Loucy (cell line): Measurements from ENCODE around the gene AKAP13.

ENCODE experiments used
- H2AFZ ChIP-seq: fragments of 200-600 bp; sonication (generic); 2 replicates; pipeline ENCODE4 v1.6.0; 2016; ENCODE audit warnings: antibody characterized with exemption, mild to moderate bottlenecking, low read length, moderate library complexity
- H3F3A ChIP-seq: fragments of 200-600 bp; 2 replicates; pipeline ENCODE4 v1.6.0; 2016; ENCODE audit warnings: antibody characterized with exemption, low read depth, mild to moderate bottlenecking
- H3K27me3 ChIP-seq: fragments of 200-600 bp; sonication (generic); 2 replicates; pipeline ENCODE4 v1.6.1; 2014; ENCODE audit warnings: low read length, mild to moderate bottlenecking; ENCODE audit not compliant: insufficient read depth, poor library complexity, severe bottlenecking
- H3K36me3 ChIP-seq: fragments of 200-600 bp; sonication (generic); 2 replicates; pipeline ENCODE4 v1.6.1; 2016; ENCODE audit warnings: low read length; ENCODE audit not compliant: insufficient read depth
- H3K4me1 ChIP-seq: fragments of 200-600 bp; sonication (generic); 2 replicates; pipeline ENCODE4 v1.5.1; 2014; ENCODE audit warnings: low read length, mild to moderate bottlenecking; ENCODE audit not compliant: insufficient read depth, poor library complexity, severe bottlenecking
- H3K4me2 ChIP-seq: fragments of 200-600 bp; sonication (generic); 2 replicates; pipeline ENCODE4 v1.6.0; 2014; ENCODE audit warnings: antibody characterized with exemption, low read length, low read depth, mild to moderate bottlenecking; ENCODE audit not compliant: poor library complexity, severe bottlenecking
- H3K4me3 ChIP-seq: fragments of 200-600 bp; sonication (generic); 2 replicates; pipeline ENCODE4 v1.5.1; 2014; ENCODE audit warnings: low read length, mild to moderate bottlenecking, mixed read lengths; ENCODE audit not compliant: poor library complexity, severe bottlenecking
- H3K79me2 ChIP-seq: fragments of 200-600 bp; sonication (generic); 2 replicates; pipeline ENCODE4 v1.6.1; 2014; ENCODE audit warnings: low read length; ENCODE audit not compliant: insufficient read depth
- H3K9ac ChIP-seq: fragments of 200-600 bp; sonication (generic); 2 replicates; pipeline ENCODE4 v1.6.0; 2014; ENCODE audit warnings: mild to moderate bottlenecking, low read depth, low read length, moderate library complexity; ENCODE audit not compliant: poor library complexity, severe bottlenecking
- H3K9me2 ChIP-seq: fragments of 200-600 bp; sonication (generic); replicated peaks from 2 replicates; pipeline ENCODE4 v1.6.1; 2016; ENCODE audit warnings: low read depth, low read length, mixed read lengths
- H3K9me3 ChIP-seq: fragments of 200-600 bp; sonication (generic); 2 replicates; pipeline ENCODE4 v1.6.1; 2014; ENCODE audit warnings: mild to moderate bottlenecking, antibody characterized with exemption, low read length, low read depth; ENCODE audit not compliant: insufficient read depth
- H4K20me1 ChIP-seq: fragments of 200-600 bp; sonication (generic); 2 replicates; pipeline ENCODE4 v1.6.0; 2014; ENCODE audit warnings: antibody characterized with exemption, low read length, mild to moderate bottlenecking; ENCODE audit not compliant: insufficient read depth, poor library complexity, severe bottlenecking
- EZH2phosphoT487 ChIP-seq: fragments of 200-600 bp; IDR thresholded peaks from 2 replicates; pipeline ENCODE4 v1.6.1; 2018; ENCODE audit warnings: antibody characterized with exemption, mild to moderate bottlenecking, moderate library complexity, borderline replicate concordance
- TF ChIP-seq, protein P1 (sequence below): fragments of 200-600 bp; sonication (generic); conservative IDR thresholded peaks from 2 replicates; pipeline ENCODE4 v1.5.1; 2014; ENCODE audit warnings: mild to moderate bottlenecking, antibody characterized with exemption, low read length

The AKAP13 gene

DNA sequence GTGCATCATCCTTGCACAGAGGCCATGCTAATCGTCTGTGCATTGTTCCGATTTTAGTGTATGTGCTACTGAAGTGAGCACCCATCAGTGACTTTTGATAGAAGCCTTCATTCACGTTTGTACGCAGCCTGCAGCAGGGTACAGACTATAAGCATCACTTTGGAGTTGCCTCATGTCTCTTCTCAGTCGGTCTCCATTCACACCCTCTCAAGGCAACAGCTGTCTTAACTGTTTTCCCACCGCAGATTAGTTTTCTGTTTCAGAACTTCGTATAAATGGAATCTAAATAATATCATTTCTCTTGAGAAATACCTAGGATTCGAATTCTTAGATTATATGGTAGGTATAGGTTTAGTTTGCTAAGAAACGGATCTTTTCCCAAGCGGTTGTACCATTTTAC lies 271.1 kb downstream of the AKAP13 start:
- Histone ChIP-seq H3K9ac (no peak overlapping the region), H3K4me3 (no peak overlapping the region), H4K20me1 (no peaks in the 10 kb centered on the region), H3K27me3 (no peaks in the 10 kb centered on the region), H3F3A (no peaks in the 10 kb centered on the region), H3K79me2 (peaks cover 4% of the 10 kb centered on the region; the same call in 1 of the 2 replicates), H3K9me3 (no peaks in the 10 kb centered on the region), H2AFZ (no peak overlapping the region), H3K4me2 (no peak overlapping the region), H3K9me2 (no peaks in the 10 kb centered on the region), H3K4me1 (peaks cover 11% of the 10 kb centered on the region), H3K36me3 (peaks cover 34% of the 10 kb centered on the region)
- TF ChIP-seq EZH2phosphoT487: no peak
- TF ChIP-seq, protein P1, sequence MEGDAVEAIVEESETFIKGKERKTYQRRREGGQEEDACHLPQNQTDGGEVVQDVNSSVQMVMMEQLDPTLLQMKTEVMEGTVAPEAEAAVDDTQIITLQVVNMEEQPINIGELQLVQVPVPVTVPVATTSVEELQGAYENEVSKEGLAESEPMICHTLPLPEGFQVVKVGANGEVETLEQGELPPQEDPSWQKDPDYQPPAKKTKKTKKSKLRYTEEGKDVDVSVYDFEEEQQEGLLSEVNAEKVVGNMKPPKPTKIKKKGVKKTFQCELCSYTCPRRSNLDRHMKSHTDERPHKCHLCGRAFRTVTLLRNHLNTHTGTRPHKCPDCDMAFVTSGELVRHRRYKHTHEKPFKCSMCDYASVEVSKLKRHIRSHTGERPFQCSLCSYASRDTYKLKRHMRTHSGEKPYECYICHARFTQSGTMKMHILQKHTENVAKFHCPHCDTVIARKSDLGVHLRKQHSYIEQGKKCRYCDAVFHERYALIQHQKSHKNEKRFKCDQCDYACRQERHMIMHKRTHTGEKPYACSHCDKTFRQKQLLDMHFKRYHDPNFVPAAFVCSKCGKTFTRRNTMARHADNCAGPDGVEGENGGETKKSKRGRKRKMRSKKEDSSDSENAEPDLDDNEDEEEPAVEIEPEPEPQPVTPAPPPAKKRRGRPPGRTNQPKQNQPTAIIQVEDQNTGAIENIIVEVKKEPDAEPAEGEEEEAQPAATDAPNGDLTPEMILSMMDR: no peak

DNA sequence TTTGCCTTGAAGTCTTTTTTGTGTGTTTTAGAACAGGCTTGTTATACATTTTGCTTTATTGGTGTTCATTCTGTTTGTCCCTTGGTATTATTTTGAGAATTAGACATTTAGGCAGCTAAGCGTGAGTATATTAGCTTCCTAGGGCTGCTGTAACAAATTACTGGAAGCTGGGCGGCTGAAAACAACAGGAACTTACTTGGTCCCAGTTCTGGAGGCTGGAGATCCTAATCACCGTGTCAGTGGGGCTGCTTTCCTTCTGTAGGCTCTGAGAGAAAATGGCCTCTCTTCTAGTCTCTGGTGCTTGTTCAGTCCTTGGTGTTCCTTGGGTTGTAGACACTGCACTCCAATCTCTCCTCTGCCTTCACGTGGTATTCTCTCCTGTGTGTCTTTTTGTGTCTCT lies 272.1 kb downstream of the AKAP13 start:
- peaks cover 11% of the 10 kb centered on the region for H3K4me1 ChIP-seq
- TF ChIP-seq, protein P1: no peak
- TF ChIP-seq EZH2phosphoT487: no peak
- H3K4me3 ChIP-seq: no peak overlapping the region
- H3K9me3 ChIP-seq: no peaks in the 10 kb centered on the region
- no peaks in the 10 kb centered on the region for H3K9me2 ChIP-seq
- H3K4me2 ChIP-seq: no peak overlapping the region
- H3K27me3 ChIP-seq: no peaks in the 10 kb centered on the region
- no peak overlapping the region for H3K9ac ChIP-seq
- no peaks in the 10 kb centered on the region for H3F3A ChIP-seq
- H3K36me3 ChIP-seq: peaks cover 36% of the 10 kb centered on the region
- 0 out of 2 replicates have a peak, but pooled peaks cover 4% of the 10 kb centered on the region for H3K79me2 ChIP-seq
- no peak overlapping the region for H2AFZ ChIP-seq
- no peaks in the 10 kb centered on the region for H4K20me1 ChIP-seq

DNA sequence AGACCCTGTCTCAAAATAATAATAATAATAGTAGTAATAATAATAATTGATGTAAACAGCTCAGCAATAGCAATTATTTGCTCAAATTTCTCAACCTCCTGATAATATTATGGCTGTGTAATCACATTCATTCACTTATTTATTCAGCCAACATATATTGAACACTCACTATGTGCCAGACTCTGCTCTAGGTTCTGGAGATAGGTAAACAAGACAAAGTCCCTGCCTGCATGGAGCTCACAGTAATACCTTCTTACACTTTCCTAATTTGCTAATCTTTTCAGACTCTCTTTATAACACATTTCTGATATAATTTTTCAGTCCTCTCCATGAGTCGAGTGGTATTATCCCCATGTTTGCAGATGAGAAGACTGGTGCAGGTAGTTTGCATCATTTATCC lies 276.7 kb downstream of the AKAP13 start:
- H3K4me3 ChIP-seq: no peak overlapping the region
- H4K20me1 ChIP-seq: no peaks in the 10 kb centered on the region
- no peak overlapping the region for H3K9ac ChIP-seq
- H3K4me1 ChIP-seq: no peaks in the 10 kb centered on the region
- no peaks in the 10 kb centered on the region for H3K9me2 ChIP-seq
- peaks cover 45% of the 10 kb centered on the region for H3K36me3 ChIP-seq
- TF ChIP-seq, protein P1: no peak
- TF ChIP-seq EZH2phosphoT487: no peak
- no peak overlapping the region for H2AFZ ChIP-seq
- no peak overlapping the region for H3K4me2 ChIP-seq
- H3K9me3 ChIP-seq: no peaks in the 10 kb centered on the region
- H3K79me2 ChIP-seq: no peaks in the 10 kb centered on the region
- H3F3A ChIP-seq: no peaks in the 10 kb centered on the region
- no peaks in the 10 kb centered on the region for H3K27me3 ChIP-seq
